Measurements from ENCODE around the gene PCDH9.
"Not testable (repeated sequence)": the region's sequence is repeated elsewhere in the genome, so short reads cannot be mapped to it uniquely, and the experiment has no call there.

The PCDH9 gene

GRCh38 chr13:66264971-66265370, 965.2 kb downstream of the PCDH9 start:
- no peak overlapping the region for H3K4me3 ChIP-seq (ENCODE audit: low read length)
- DNase-seq (ENCODE audit: low read depth), result peak; percentile 30
- TF ChIP-seq CTCF (IDR thresholded peaks at IDR 0.05; ENCODE audit: insufficient read depth, low read depth, low read length, missing control alignments), result no peak

GRCh38 chr13:66262330-66262729, 967.8 kb downstream of the PCDH9 start:
- TF ChIP-seq CTCF (IDR thresholded peaks at IDR 0.05; ENCODE audit: insufficient read depth, low read depth, low read length, missing control alignments), result no peak
- no peak for DNase-seq (ENCODE audit: low read depth)
- no peak overlapping the region for H3K4me3 ChIP-seq (ENCODE audit: low read length)

- not testable (repeated sequence) for H3K4me3 ChIP-seq (ENCODE audit: low read length); DNase-seq (ENCODE audit: low read depth)
These were observed 970.7 kb downstream of the PCDH9 start for GRCh38 chr13:66259426-66259825.

Data from epithelial cell of esophagus (primary cell).